ENCODE data around the gene DOK3.

DNA sequence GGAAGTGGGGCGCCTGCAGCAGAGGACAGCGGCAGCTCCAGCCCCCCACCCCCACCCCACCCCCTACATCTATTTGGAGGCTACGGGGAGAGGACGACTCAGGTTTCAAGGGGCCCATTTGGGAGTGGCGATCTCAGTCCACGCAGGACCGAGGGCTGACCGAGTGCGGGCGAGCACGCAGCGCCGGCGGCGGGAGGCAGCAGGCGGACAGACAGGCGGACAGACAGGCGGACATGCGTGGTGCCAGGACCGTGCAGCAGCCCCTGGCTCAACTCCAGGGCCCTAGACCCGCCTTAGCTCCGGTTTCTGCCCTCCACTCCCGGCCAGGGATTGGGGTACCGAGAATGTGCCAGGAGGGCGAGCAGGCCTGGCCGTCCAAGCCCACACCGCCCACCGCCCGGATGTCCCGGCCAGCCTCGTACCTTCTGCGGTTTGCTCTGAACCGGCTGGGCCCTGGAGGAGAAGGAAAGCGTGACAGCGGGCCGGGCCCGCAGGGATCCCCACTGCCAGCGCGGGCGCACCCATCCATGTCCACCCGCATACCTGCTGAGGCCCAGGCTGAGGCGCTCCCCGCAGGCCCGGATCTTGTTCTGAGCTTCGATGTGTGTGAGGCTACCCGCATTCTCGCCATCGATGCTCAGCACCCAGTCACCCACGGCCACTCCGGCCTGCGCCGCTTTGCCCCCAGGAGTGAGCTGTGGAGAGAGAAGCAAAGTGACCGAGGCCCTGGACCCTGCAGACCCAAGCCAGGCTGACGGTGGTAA, 17.5 kb downstream of the DOK3 start:
- no peak for TF ChIP-seq POLR2A (IDR thresholded peaks at IDR 0.05; ENCODE audit: low read length)
- TF ChIP-seq GATA1 (IDR thresholded peaks at IDR 0.05; ENCODE audit: low read depth, low read length), result no peak

All from erythroblast (primary cell).